Mononuclear cell (primary cell): Measurements from ENCODE around the gene PIP4K2A. TPM values are rescaled to one million over a fixed set of nuclear protein-coding genes. Genes with fewer than 3 reads are reported as not detected.
"Not testable (repeated sequence)": the region's sequence is repeated elsewhere in the genome, so short reads cannot be mapped to it uniquely, and the experiment has no call there.

ENCODE experiments used
- H3K27me3 ChIP-seq: 2 replicates; pipeline ENCODE4 v1.6.0; 2011; ENCODE audit warnings: low read length, control low read depth; ENCODE audit not compliant: insufficient read depth
- H3K4me1 ChIP-seq: 2 replicates; pipeline ENCODE4 v1.5.1; 2011; ENCODE audit warnings: mild to moderate bottlenecking, low read length, control low read depth; ENCODE audit not compliant: insufficient read depth
- H3K4me3 ChIP-seq: 2 replicates; pipeline ENCODE4 v1.5.1; 2011; ENCODE audit warnings: mild to moderate bottlenecking, low read length, moderate library complexity
- H3K9me3 ChIP-seq: 2 replicates; pipeline ENCODE4 v1.5.1; 2011; ENCODE audit warnings: low read depth, mild to moderate bottlenecking, control low read depth, low read length
- total RNA-seq: library from RNA; depleted of rRNA; stranded (reverse); fragments of >200 nt; gene quantifications from one replicate; pipeline ENCODE4 v1.2.3, GENCODE V29; 2012

Gene PIP4K2A
- total RNA-seq, result 126 TPM

DNA sequence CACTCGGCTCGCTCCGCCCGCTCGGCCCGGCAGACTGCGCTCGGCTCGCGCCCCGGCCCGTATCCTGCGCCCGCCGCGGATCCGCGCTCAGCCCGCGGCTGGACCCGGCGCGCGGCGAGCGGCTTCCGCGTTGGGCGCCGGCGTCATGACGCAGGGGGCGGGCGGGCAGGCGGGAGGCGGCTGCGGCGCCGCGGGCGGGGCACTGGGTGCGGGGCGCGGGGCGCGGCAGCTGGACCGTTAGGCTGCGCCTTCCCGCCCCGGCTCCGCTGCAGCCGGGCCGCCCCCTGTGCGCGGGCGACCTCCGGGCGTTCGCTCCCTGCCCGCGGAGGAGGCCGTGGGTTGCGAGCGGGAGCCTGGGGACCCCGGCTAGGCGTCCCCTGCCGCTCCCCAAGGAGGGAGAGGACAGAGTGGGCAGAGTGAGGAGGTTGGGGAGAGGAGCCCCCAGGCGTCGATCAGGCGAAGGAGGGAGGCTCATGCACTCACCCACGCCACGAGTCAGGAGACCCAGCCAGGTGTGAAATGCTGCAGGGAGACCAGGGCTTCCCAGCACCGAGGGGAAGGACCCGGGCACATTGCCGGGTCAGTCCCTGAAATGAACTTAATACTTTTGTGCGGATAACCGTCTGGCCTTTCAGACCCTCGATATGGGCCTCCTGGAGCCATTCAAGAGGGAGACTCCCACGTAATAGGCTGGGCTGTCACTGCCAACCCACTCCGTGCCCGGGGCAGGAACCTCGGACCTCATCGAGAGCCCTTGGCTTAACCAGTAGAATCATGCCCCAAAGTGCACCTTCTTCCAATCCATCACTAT is at the start of gene PIP4K2A:
PIP4K2A (minus strand) TSS at position 100 of the 811 bp plus-strand sequence. CDS start 252 bp downstream, outside the sequence.
- Histone ChIP-seq H3K27me3 (no peaks in the 10 kb centered on the region), H3K9me3 (no peaks in the 10 kb centered on the region), H3K4me3 (peak within 1 kb of the TSS; percentile 89), H3K4me1 (peaks cover 25% of the 10 kb centered on the region)

- H3K4me1 ChIP-seq, result peaks cover 10% of the 10 kb centered on the region
- no peak overlapping the region for H3K4me3 ChIP-seq
- H3K27me3 ChIP-seq, result no peaks in the 10 kb centered on the region
- no peaks in the 10 kb centered on the region for H3K9me3 ChIP-seq
Observed at GRCh38 chr10:22761569-22762220, 47.3 kb upstream of the PIP4K2A start.

DNA sequence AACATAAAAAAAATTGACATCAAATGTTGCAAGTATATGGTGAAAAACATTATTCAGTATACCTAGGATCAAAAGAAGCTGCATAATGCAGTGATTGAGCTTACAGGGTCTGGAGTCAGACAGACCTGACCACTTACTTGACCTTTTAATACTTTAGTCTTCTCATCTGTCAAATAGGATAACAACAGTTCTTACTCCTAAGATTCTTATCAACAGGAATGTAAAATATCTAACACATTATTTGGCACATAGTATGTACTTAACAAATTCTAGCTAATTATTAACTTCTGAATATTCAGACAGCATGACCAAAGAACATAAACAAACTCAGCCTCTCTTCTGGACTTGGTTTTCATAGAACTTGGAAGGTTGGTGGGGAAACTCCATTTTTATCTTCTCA is 45.6 kb upstream of the PIP4K2A start:
- no peaks in the 10 kb centered on the region for H3K27me3 ChIP-seq
- no peaks in the 10 kb centered on the region for H3K4me1 ChIP-seq
- no peaks in the 10 kb centered on the region for H3K9me3 ChIP-seq
- no peak overlapping the region for H3K4me3 ChIP-seq

- Histone ChIP-seq H3K4me1 (no peaks in the 10 kb centered on the region), H3K4me3 (no peak overlapping the region), H3K27me3 (no peaks in the 10 kb centered on the region)
Observed at GRCh38 chr10:22758867-22759266, 44.5 kb upstream of the PIP4K2A start.

GRCh38 chr10:22754296-22754695 is 39.9 kb upstream of the PIP4K2A start:
- Histone ChIP-seq H3K27me3 (no peaks in the 10 kb centered on the region), H3K9me3 (no peaks in the 10 kb centered on the region), H3K4me1 (no peaks in the 10 kb centered on the region), H3K4me3 (no peak overlapping the region)

More at GRCh38 chr10:22758867-22759266, 44.5 kb upstream of the PIP4K2A start:
- no peaks in the 10 kb centered on the region for H3K9me3 ChIP-seq

- H3K4me3 ChIP-seq, result no peak overlapping the region
- no peaks in the 10 kb centered on the region for H3K9me3 ChIP-seq
- no peaks in the 10 kb centered on the region for H3K27me3 ChIP-seq
- no peaks in the 10 kb centered on the region for H3K4me1 ChIP-seq
Observed at GRCh38 chr10:22753786-22754185, 39.4 kb upstream of the PIP4K2A start.

DNA sequence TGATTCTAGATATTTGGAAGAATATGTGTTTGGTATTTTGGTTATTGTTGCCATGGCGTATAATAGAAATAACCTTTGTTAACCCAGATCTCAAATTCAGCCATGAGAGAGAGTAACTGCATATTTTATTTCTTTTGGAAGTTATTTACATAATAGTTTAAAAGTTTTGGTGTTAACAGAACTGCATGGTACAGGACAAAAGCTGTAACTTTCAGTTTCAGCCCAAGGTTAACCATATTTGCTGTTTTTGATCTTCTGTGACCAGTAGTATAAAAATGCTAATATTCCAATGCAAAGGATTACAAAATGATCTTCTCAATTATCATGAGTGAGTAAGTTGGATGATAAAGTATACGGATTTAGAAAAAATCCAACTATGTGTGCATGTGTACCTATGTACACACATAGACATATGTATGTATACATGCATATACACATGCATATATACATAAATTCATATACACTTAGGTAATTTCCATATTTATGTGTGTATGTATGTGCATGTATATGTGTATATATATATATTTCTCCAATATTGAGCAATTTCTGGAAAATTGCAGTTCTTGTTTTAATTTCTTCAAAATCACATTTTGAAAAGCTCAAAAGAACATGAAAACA is 38.0 kb upstream of the PIP4K2A start:
- H3K4me3 ChIP-seq, result no peak overlapping the region
- H3K9me3 ChIP-seq, result no peaks in the 10 kb centered on the region
- H3K4me1 ChIP-seq, result no peaks in the 10 kb centered on the region
- H3K27me3 ChIP-seq, result no peaks in the 10 kb centered on the region

- Histone ChIP-seq H3K4me3 (no peak overlapping the region), H3K4me1 (no peaks in the 10 kb centered on the region), H3K9me3 (no peaks in the 10 kb centered on the region), H3K27me3 (no peaks in the 10 kb centered on the region)
Observed at GRCh38 chr10:22750131-22750530, 35.8 kb upstream of the PIP4K2A start.

- not testable (repeated sequence) for H3K27me3 ChIP-seq, H3K9me3 ChIP-seq, H3K4me3 ChIP-seq, H3K4me1 ChIP-seq
Observed at GRCh38 chr10:22744858-22745257, 30.5 kb upstream of the PIP4K2A start.

DNA sequence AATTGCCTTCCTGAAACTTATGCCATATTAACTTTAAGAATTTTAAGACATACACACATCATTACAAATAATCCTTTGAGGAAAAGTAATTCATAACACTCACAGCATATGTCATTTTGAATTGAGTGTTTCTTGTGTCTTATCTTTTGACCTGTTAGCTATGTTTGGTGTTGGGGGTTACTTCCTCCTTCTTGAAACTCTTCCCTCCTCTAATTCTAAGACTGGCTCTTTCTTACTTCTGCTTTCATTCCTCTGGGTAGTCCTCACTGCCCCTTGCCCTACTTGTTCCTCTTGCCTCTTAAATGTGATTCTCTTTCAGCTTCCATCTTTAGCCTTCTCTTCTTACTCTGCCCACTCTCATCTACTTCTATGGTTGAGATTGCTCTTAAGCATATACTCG is 28.3 kb upstream of the PIP4K2A start:
- Histone ChIP-seq H3K4me1 (peaks cover 10% of the 10 kb centered on the region), H3K9me3 (no peaks in the 10 kb centered on the region), H3K4me3 (no peak overlapping the region), H3K27me3 (no peaks in the 10 kb centered on the region)

DNA sequence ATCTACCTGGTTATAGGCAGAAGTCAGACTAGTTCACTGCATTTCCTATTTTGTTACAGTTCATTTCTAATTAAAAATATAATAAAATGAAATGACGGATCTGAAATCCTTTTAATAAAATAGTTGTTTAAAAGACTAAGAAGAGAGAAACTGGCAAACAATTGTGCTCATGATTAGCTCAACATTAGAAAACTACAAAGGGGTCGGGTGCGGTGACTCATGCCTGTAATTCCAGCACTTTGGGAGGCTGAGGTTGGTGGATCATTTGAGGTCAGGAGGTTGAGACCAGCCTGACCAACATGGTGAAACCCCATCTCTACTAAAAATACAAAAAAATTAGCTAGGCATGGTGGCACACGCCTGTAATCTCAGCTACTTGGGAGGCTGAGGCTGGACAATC is 27.3 kb upstream of the PIP4K2A start:
- not testable (repeated sequence) for H3K4me3 ChIP-seq, H3K4me1 ChIP-seq, H3K9me3 ChIP-seq, H3K27me3 ChIP-seq

DNA sequence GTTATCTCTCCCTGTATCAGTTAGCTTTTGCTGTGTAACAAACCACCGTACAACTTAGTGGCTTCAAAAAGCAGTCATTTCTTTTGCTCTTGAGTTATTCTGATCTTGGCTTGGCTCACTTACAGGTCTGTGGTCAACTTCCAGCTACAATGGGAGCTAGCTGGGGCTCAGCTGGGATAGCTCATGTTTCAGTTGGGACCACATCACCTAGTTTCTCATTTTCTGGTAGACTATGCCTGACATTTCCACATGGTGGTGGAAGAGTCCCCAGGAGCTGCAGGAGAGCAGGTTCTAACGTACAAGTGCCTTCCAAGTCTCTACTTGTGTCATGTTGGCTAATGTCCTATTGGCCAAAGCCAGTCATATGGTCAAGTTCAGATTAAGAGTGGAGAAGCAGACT is 25.8 kb upstream of the PIP4K2A start:
- peaks cover 10% of the 10 kb centered on the region for H3K4me1 ChIP-seq

GRCh38 chr10:22737587-22737986 is 23.2 kb upstream of the PIP4K2A start:
- Histone ChIP-seq H3K27me3 (no peaks in the 10 kb centered on the region), H3K4me3 (no peak overlapping the region), H3K4me1 (no peaks in the 10 kb centered on the region), H3K9me3 (no peaks in the 10 kb centered on the region)

More for the DNA sequence above, 25.8 kb upstream of the PIP4K2A start:
- no peaks in the 10 kb centered on the region for H3K9me3 ChIP-seq
- H3K4me3 ChIP-seq, result no peak overlapping the region
- H3K27me3 ChIP-seq, result no peaks in the 10 kb centered on the region

GRCh38 chr10:22736134-22736533 is 21.8 kb upstream of the PIP4K2A start:
- Histone ChIP-seq H3K9me3 (no peaks in the 10 kb centered on the region), H3K27me3 (no peaks in the 10 kb centered on the region), H3K4me3 (no peak overlapping the region), H3K4me1 (no peaks in the 10 kb centered on the region)

DNA sequence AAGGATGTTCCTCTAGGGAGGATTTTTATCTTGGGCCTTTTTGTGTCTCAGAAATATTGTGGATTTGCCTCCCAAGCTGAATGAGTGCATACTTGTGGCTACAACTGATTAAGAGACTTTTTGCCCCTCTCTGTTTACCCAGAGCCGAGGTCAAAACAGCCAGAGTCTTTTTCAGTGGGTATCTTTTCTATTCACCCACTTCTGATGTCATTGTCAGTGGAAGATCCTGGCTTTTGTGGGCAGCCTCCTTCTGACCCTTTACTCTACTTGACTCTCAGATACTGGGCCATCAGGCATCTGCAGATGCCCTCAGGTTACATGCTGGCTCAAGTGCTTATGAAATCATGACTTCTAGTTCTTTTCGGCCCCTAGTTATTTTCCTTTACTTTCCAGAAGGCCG is 19.6 kb upstream of the PIP4K2A start:
- no peaks in the 10 kb centered on the region for H3K4me1 ChIP-seq
- no peaks in the 10 kb centered on the region for H3K27me3 ChIP-seq
- H3K4me3 ChIP-seq, result no peak overlapping the region
- H3K9me3 ChIP-seq, result no peaks in the 10 kb centered on the region
